Ammon's horn (tissue), 1 donor: ENCODE data around the gene TRMT2B.
A peak's percentile ranks its signal among the peaks of the same experiment; 100 is the strongest.
"Not testable (repeated sequence)": the region's sequence is repeated elsewhere in the genome, so short reads cannot be mapped to it uniquely, and the experiment has no call there.

Experiments used
- DNase-seq: peaks from one replicate; pipeline ENCODE4 v3.0.0-alpha.2; 2016; ENCODE audit warnings: low spot score

The TRMT2B gene

DNA sequence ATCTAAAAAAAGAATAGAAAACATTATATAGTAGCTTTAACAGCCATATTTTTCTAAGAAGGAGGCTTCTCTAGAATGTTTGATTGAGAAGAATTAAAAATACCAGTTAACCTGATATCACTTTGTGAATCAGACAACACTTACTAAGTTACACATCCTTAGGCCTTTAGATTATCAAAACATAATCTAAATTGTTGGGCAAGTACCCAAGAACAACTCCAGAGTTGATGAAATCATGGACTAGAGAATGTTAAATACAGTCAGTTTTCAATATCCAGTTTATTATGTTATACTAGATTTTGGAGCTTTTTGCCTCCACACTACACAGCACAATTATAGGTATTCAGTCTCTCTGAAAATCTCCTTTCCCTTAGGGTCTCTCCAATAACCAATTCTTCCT lies 42.8 kb downstream of the TRMT2B start:
- DNase-seq = no peak

GRCh38 chrX:100999451-100999850 lies 52.5 kb downstream of the TRMT2B start:
- no peak for DNase-seq

DNA sequence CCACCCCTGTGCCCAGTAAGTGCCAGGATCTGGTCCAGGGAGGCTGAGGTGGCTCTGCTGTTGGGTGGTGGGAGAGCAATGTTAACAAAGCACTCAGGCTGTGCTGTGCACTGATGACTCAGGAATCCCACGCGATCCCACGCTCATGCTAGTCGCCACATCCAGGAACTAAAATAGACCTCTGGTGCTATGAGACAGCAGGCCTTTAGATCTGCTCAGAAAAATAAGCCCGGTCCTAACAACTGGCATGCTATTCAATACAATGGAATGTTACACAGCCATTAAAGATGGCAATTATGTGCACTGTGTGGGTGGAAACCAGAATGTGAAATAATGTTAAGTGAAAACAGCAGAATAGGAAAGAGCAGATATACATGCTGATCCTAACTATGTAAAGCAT lies 56.4 kb downstream of the TRMT2B start:
- DNase-seq = peak; percentile 59

- no peak for DNase-seq
Observed at GRCh38 chrX:100994352-100995281, 57.3 kb downstream of the TRMT2B start.

DNA sequence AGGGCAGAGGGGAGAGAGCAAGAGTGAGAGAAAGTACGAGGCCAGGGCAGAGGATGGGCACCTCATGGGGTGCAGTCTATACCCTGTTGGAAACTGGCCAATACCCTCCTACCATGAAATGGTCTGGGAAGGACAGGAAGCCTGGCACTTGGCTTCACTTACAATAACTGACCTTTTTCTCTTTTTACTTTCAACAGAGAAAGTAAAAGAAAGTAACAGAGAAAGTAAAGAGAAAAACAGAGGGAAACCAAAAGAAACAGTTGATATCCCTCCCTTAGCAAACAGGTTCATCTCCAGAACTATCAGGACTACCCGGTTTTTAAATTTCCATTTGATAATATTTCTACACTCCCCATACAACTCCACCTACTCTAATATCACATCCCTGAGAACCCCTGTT lies 61.8 kb downstream of the TRMT2B start:
- DNase-seq = no peak

DNA sequence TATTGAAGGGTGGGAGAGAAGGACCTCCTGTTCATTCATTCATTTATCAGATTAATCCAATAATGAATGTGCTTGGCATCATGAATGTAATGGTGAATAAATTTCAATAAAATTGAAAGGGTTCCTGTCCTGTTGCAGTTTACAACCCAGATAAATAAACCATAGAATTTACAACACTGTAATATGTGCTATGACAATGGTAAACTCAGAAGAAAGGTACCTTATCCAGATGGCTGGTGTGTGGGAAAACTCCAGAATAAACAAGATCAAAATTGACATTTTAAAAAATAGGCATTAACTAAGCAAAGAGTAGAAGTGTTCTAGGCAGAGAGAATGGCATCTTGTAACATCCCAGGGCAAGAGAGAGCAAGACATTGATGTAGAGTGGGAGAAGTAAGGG lies 67.1 kb downstream of the TRMT2B start:
- no peak for DNase-seq

- DNase-seq = not testable (repeated sequence)
Observed at GRCh38 chrX:100981498-100981845, 70.4 kb downstream of the TRMT2B start.

DNA sequence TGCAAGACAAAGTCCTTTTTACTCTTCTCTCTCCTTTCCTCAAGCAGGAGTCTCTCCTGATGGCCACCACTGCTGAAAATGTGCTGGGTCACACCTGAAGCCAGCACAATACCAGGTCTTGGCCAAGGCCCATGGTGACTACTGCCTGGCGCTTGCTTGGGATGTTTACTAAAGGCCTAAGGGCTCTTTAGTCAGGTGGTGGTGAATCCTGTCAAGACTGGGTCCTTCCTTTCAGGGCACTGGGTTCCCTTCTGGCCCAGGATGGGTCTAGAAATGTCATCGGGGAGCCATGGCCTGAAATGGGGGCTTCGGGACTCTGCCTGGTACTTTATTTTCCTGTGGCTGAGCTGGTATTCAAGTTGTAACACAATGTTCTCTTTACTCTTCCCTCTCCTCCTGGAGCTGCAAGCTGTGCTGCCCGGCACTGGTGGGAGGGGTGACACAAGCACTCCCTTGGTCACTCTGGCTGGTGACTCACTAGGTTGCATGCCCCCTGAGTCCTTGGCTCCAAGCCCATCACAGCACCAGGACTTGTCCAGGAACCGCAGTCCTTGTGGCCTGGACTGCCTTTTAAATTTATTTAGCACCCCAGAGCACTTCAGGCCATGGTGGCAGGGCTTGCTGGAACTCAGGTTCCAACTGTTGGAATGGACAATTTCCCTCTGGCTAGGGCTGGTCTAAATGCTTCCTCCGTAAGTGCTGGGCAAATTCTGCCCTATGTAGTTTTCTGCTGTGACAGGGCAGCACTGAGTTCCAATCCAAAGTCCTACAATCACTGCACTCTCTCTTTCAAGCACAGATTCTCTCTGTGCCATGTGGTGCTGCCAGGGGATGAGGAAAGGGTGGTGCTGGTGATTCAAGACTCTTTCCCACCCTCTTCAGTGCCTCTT lies 71.1 kb downstream of the TRMT2B start:
- DNase-seq = no peak

DNA sequence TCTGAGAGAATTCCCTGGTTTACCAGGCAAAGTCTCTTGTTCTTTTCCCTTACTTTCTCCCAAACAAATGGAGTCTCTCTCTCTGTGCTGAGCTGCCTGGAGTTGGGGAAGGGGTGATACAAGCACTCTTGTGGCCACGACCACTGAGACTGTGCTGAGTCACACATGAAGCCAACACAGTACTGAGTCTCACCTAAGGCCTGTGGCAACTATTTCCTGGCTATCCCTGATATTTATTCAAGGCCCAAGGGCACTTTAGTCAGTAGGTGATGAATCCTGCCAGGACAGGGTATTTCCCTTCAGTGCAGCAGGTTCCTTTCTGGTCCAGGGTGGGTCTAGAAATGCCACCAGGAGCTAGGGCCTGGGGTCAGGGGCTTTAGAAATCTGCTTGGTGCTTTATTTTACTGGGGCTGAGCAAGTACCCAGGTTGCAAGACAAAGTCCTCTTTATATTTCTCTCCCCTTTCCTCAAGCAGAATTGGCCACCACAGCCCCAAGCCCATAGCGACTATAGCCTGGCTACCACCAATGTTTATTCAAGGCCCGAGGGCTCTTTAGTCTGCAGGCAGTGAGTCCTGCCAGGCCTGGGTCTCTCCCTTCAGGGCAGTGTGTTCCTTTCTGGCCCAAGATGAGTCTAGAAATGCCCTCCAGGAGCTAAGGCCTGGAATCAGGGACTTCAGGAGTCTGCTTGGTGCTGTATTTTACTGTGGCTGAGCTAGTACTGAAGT lies 71.9 kb downstream of the TRMT2B start:
- DNase-seq = no peak

GRCh38 chrX:100976211-100976610 lies 75.7 kb downstream of the TRMT2B start:
- no peak for DNase-seq

DNA sequence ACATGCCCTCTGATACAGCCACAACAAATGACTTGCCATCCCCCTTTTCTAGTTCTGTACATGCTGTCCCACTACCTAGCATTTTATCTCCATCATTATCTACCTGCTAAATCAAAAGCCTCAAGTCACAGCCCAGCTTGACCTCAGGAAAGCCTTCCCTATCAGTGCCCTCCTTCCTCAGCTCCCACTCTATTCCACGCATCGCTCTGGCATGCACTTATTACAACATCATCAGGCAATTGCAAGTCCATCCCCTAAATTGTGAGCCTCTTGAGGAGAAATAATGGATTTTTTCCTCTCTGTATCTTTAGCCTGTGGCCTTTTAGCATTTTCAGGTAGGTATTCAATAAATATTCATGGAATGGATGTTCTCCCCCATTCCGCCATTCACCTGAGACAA lies 76.7 kb downstream of the TRMT2B start:
- DNase-seq = no peak

- no peak for DNase-seq
Observed at GRCh38 chrX:100973411-100973810, 78.5 kb downstream of the TRMT2B start.

GRCh38 chrX:100969936-100970335 lies 82.0 kb downstream of the TRMT2B start:
- DNase-seq = no peak

DNA sequence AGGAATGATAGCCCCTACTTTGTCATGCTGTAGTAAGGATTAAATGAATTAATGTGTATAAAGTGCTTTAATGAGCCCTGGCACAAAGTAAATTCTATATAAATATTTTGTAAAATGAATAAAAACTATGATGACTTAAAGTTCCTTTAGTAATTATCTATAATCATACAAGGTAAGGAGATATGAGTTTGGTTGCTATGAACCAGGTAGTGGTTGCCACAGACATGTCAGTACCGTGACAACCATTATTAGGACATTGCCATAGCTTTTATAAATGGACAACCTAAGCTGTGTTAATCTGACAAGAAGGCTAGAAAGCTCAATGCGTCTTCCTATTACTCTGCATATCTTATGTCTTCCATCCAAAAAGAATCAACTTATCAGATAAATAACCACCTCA lies 82.5 kb downstream of the TRMT2B start, which contains the start of gene ARL13A:
Gene ARL13A, plus strand, starts transcription at position 301 of the 400 bp plus-strand sequence. CDS start 3,982 bp downstream, outside the sequence.
- DNase-seq = no peak

- DNase-seq = no peak
Observed at GRCh38 chrX:100964362-100964761, 87.5 kb downstream of the TRMT2B start.

DNA sequence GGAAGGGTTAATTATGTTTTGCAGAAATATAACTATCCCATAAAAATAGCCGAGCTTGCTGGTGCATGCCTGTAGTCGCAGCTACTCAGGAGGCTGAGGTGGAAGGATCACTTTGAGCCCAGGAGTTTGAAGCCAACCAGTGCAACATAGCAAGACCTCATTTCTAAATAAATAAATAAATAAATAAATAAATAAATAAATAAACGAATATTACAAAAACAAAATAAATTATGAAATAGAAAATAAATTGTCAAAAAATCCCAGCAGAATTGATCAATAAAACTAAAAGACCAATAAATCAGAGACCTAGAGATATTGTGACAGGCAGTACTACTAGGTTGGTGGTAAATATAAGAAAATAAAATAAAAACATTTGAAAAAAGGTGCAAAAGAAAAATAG lies 89.1 kb downstream of the TRMT2B start:
- no peak for DNase-seq
